ENCODE results near the gene LCE6A. TPM values are rescaled to one million over a fixed set of nuclear protein-coding genes. Genes with fewer than 3 reads are reported as not detected.
A peak's percentile ranks its signal among the peaks of the same experiment; 100 is the strongest.

LCE6A gene
- total RNA-seq, 6 experiments from 2014 or later, result not detected

- H3K27me3 Mint-ChIP-seq (ENCODE audit: insufficient read depth), result peaks cover 2% of the 10 kb centered on the region; the same call in 1 of the 2 replicates
- H3K36me3 Mint-ChIP-seq (ENCODE audit: low read depth), result no peaks in the 10 kb centered on the region
- no peak overlapping the region for H3K27ac Mint-ChIP-seq
- DNase-seq, result no peak
- peaks cover 5% of the 10 kb centered on the region for H3K9me3 Mint-ChIP-seq
- no peak for TF ChIP-seq CTCF (IDR thresholded peaks at IDR 0.05)
- no peak overlapping the region for H3K4me3 Mint-ChIP-seq
- peaks cover 17% of the 10 kb centered on the region; the same call in 1 of the 2 replicates for H3K4me1 Mint-ChIP-seq (ENCODE audit: low read depth)
These were observed 37.7 kb downstream of the LCE6A start for GRCh38 chr1:152880316-152880715.

- no peak overlapping the region for H3K27ac Mint-ChIP-seq
- no peaks in the 10 kb centered on the region for H3K36me3 Mint-ChIP-seq (ENCODE audit: low read depth)
- peaks cover 5% of the 10 kb centered on the region for H3K9me3 Mint-ChIP-seq
- H3K4me3 Mint-ChIP-seq, result no peak overlapping the region
- peaks cover 2% of the 10 kb centered on the region; the same call in 1 of the 2 replicates for H3K27me3 Mint-ChIP-seq (ENCODE audit: insufficient read depth)
- H3K4me1 Mint-ChIP-seq (ENCODE audit: low read depth), result peaks cover 23% of the 10 kb centered on the region; the same call in 1 of the 2 replicates
- TF ChIP-seq CTCF (IDR thresholded peaks at IDR 0.05), result no peak
- no peak for DNase-seq
These were observed 38.3 kb downstream of the LCE6A start for GRCh38 chr1:152880907-152881306.

GRCh38 chr1:152884085-152884484, 41.4 kb downstream of the LCE6A start:
- Mint-ChIP-seq H3K36me3 (ENCODE audit: low read depth) (no peaks in the 10 kb centered on the region), H3K27ac (no peak overlapping the region), H3K4me3 (no peak overlapping the region), H3K9me3 (peaks cover 5% of the 10 kb centered on the region), H3K27me3 (ENCODE audit: insufficient read depth) (peaks cover 2% of the 10 kb centered on the region; the same call in 1 of the 2 replicates), H3K4me1 (ENCODE audit: low read depth) (peaks cover 34% of the 10 kb centered on the region; the same call in 1 of the 2 replicates)
- TF ChIP-seq CTCF (IDR thresholded peaks at IDR 0.05), result no peak
- DNase-seq, result no peak

DNA sequence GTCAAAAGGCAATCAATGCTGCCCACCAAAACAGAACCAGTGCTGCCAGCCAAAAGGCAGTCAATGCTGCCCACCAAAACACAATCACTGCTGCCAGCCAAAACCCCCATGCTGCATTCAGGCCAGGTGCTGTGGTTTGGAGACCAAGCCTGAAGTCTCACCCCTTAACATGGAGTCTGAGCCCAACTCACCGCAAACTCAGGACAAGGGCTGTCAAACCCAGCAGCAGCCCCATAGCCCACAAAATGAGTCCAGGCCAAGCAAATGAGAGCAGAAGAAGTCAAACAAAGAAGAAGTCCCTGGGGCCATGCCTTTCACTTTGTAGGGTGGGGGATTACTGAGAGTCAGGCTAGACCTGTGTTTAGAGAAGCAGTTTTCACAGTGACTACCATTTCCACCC, 41.9 kb downstream of the LCE6A start:
- Mint-ChIP-seq H3K27ac (no peak overlapping the region), H3K9me3 (peaks cover 5% of the 10 kb centered on the region), H3K4me1 (ENCODE audit: low read depth) (peaks cover 34% of the 10 kb centered on the region; the same call in 1 of the 2 replicates), H3K27me3 (ENCODE audit: insufficient read depth) (peaks cover 2% of the 10 kb centered on the region; the same call in 1 of the 2 replicates), H3K36me3 (ENCODE audit: low read depth) (no peaks in the 10 kb centered on the region), H3K4me3 (no peak overlapping the region; the same call in 1 of the 2 replicates)
- TF ChIP-seq CTCF (IDR thresholded peaks at IDR 0.05), result no peak
- DNase-seq, result no peak

GRCh38 chr1:152884966-152885624, 42.4 kb downstream of the LCE6A start:
- peaks cover 5% of the 10 kb centered on the region for H3K9me3 Mint-ChIP-seq
- no peak for TF ChIP-seq CTCF (IDR thresholded peaks at IDR 0.05)
- no peak overlapping the region; the same call in 1 of the 2 replicates for H3K27ac Mint-ChIP-seq
- H3K4me3 Mint-ChIP-seq, result no peak overlapping the region; the same call in 1 of the 2 replicates
- H3K36me3 Mint-ChIP-seq (ENCODE audit: low read depth), result no peaks in the 10 kb centered on the region
- peak; percentile 64 for DNase-seq
- no peaks in the 10 kb centered on the region for H3K27me3 Mint-ChIP-seq (ENCODE audit: insufficient read depth)
- H3K4me1 Mint-ChIP-seq (ENCODE audit: low read depth), result peaks cover 34% of the 10 kb centered on the region; the same call in 1 of the 2 replicates

Measured in HFFc6 (cell line).